ENCODE results near the gene CCDC188.

The CCDC188 gene

DNA sequence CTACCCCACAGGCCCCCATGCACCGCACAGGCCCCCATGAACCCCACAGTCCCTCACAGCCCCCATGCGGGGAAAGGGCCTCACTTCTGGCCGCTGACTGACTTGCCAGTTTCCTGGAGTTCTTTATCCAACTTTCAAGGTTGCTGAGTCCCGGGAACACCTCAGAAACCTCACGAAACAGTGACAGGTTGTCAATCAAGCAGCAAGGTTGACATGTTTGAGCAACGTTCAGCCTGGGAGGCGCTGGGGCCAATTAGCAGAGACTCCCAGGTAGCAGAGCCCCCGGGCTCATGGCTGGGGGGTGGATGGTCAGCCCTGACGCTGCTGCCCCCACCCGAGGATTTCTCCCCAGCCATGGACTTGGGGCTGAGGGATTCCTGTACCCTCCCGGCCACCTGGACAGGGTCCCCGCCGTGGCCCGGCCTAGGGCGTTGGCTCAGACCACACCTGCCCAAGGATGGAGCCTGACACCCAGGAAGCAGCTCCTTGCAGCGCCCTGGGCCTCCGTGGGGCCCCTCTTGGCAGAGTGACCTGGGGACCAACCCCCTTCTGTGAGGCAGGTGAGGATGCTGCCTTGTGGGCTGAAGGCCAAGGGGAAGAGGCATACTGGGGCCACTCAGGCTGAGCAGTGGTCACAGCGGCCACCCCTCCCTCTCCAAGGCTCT is 33.8 kb upstream of the CCDC188 start:
- no peak for DNase-seq

DNA sequence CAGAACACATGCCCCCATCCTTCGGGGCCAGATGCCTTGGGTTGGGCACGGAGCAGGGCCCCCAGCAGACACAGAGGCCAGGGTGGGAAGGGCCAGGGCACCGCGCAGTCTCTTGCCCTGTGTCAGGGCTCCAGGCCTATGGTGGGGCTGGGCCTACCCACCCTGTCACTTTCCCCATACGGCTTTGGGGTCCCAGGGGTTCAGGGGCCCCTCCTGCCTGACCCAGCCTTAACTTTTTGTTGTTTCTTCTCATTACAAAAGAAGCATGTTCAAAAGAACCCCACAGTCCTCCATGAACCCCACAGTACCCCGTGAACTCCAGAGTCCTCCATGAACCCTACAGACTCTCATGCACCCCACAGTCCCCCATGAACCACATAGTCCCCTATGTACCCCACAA is 33.0 kb upstream of the CCDC188 start:
- no peak for DNase-seq

DNA sequence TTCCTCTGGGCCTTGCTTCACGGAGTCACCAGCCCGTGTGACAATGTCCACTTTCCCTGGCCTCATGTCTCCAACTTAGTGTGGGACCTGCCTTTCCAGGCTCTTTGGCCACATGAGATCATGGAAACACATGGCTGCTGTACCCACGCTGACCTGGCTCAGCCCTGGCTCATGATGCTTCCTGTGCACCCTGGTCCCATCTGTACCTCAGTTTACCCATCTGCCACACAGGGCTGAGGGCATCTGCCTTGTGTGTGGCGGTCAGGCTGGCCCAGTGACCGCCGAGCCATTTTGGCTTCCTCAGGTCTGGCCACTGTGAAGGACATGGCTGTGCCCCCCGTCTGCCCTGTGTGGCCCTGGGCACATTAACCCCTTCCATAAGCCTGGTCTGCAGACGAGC is 32.2 kb upstream of the CCDC188 start:
- DNase-seq: no peak

DNA sequence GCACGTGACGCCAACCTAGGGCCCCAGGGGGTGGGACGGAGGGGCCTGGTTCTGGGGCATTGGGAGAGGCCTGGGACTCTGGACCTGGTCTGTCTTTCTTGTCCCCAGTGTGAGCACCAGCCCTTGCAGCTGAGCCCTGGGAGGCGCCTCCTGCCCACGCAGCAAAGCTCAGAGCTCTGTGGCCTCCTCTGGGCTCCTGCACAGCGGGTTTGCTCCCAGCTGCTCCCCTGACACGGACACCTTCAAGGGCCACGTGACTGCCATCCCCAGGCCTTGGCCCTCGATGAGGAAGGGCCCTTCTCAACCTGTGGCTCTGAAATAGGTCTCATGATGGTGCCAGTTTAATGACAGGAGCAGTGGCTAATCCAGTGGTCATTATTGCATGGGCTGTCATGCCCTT is 31.5 kb upstream of the CCDC188 start:
- no peak for DNase-seq

DNA sequence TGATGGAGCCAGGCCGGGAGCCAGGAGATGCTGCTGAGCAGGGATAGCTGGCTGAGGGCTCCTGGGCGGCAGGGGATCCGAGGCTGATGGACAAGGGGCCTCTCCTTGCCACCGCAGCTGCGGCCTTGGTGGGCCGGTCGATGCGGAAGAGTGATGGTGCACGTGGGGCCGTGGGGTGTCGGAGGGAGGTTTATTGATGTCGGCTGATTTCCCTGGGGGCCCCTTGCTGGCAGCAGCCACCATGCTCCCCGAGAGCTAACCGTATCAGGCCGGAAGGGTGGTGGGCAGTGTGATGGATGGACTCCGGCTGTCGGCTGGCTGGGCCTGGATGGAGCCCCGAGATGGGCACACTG is 31.0 kb upstream of the CCDC188 start:
- DNase-seq: no peak

DNA sequence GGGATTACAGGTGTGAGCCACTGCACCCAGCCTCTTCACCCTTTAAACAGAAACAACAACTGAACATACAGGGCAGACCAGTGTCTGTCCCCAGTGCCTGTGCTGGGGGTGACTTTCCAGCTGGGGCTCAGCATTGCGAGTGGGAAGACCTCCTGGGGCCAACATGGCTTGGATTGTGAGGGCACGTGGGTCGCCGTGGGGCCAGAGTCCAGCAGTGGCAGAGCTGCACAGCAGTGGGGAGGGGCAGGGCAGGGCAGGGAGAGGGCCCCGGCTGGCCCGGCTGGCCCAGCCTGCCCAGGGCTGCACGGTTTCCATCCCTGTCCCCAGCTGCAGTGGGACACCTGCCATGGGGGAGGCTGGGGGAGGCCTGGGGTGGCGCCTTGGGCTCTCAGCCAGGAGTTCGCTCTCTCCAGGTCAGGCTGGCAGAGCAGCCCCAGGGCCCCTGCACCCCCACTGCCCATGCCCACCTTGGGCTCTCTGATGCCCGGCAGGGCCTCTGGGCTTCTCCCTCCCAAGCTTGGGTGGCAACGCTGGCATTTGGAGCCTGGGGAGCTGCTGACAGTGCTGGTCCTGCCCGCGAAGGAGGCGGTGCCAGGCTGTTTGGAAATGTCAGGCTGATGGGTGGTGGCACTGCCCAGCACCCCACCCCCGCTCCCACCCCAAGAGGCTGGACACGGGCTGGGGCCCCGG is 30.5 kb upstream of the CCDC188 start:
- no peak for DNase-seq

DNA sequence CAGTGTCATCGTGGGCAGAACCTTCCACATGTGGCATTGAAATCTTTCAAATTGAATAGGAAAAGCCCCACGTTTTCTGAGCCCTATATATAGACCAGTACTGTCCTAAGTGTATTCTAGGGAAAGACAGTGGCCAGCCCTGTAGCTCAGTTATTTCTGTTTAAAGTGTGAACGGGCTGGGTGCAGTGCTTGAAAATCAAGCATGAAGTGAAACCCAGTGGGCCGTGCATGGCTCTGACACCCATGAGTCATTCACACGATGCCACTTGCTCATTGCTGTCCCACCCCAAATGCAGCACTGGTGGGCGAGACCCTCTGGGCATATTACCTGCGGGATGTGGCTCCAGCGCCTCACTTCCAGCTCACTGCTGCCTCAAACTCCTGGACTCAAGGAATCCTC is 29.8 kb upstream of the CCDC188 start:
- DNase-seq: no peak

DNA sequence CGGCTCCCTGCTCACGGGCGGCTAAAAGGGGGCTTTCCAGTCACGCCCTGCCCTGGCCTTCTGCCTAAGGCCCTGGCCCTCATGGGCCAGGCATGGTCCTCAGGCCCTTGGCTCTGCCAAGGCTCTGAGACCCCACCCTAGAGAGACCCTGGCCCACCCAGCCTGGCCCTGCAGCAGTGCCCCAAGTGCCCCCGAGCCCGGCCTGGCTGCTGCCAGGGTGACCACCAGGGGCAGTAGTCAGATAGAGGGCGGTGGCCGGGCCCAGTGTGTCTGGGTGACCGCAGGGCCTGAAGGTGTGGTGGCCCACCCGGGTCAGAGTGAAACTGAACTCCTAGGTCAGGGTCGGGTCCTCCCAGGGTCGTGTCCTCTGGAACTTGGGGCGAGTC is 29.4 kb upstream of the CCDC188 start:
- no peak for DNase-seq

DNA sequence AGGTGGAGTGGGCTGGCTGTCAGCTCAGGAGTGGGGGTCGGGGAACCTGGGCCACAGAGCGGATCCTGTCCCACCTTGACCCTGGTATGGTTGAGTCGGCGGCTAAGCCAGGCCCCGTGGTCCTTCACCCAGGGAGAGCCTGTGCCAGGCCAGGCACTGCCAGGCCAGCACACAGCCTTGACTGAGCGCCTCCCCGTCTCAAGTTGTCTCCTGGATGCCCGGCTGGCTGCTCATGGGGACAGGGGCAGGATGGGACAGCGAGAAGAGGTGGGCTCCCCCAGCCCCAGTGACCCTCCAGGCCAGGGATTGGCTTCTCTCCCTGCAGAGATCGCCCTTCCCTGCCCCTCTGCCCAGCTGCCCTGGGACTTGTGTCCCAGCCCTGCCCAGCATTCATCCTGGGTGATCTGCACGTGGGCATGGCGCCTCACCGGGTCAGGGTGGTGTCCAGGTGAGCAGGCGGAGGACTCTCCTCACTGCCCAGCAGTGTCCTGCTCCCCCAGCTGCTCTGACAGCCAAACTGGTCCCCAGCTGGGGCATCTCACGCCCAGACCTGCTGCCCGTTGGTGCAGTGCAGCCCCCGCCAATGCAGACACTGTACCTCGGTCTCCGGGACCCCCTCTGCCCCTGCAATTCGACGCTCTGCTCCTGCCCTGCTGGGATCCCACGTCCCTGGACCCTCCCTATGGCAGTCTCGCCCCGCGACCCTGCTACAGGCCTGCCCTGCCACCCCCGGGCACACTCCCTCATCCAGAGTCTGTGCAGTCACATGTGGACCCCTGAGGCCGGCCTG is 28.8 kb upstream of the CCDC188 start:
- no peak for DNase-seq

DNA sequence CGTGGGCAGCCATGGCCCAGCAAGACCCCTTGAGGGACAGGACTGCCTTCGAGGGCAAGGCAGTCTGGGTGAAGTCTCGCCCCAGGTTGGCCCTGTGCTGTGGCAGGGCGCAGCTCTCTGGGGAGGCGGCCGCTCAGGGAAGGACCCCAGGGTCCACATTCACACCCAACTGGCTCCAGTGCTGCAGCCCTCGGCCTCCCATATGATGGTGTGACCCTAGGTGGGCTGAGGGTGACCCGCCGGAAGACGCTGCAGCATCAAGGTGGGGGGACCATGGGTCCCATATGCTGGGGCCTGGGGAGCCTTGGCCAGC is 28.0 kb upstream of the CCDC188 start:
- DNase-seq: no peak

DNA sequence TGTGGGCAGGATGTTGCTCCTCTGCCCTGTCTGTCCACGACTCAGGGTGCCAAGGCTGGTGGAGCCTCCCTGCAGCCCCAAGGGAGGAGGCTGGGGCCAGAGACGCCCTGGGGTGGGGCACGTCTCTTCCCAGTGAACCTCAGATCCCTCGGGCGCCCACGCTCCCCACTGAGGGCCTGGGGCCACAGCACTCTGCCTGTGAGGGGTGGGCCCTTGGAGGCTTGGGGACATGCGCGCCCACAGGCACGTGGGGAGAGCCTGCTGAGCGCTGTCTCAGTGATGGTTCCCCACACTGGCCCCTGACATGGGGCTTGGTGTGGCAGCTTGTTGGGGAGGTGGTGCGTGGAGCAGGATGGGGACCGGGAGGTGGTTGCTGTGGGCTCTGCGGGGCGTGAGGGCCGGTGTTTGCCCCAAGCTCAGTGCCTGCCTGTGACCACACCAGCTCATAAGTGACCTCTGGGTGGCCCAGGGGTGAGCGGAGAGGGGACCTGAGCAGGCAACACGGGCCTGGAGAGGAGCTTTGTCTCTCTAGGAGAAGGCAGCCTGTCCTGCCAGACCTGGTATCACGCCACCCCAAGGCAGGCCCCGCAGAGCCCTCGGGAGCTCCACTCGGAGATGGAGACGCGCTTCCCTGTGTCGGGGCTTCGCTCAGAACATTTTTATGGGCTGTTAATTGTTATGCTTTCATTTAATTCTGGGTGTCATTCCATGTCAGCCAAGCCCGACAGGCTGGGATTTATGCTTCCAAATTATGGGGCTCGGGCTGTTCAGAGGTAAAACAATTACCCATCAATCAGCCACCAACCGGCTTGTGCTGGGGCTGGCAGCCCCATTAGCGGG is 27.4 kb upstream of the CCDC188 start:
- DNase-seq: no peak

DNA sequence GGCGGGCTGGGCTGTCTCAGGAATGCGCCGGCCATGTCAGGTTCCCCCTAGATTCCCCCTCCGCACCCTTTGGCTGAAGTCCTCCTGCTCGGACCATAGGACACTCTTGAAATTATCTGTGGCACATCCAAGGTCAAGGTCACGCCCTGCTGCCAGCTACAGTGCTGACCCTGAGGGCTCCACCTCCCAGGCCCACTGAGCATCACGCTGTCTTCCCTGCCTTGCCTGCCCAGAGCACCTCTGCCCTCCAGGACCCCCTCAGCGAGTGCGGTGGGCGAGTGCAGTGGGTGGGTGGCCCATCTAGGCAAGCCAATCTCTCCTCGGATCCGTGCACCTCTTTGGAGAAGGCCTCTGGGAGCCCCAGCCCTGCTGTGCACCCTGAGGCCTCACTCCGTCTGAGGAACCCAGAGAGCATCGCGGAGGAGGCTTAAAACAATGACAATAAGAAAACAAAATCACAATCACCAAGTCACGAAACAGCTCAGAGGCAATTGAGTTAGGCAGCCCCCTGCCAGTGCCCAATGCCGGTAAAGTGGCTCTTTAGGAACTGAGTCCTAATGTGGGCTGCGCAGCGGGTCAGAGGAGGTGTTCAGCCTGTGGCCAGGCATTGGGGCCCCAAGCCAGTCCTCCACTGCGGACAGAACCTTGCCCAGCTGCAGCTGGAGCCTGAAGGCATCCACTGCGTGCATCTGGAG is 26.5 kb upstream of the CCDC188 start:
- DNase-seq: no peak

DNA sequence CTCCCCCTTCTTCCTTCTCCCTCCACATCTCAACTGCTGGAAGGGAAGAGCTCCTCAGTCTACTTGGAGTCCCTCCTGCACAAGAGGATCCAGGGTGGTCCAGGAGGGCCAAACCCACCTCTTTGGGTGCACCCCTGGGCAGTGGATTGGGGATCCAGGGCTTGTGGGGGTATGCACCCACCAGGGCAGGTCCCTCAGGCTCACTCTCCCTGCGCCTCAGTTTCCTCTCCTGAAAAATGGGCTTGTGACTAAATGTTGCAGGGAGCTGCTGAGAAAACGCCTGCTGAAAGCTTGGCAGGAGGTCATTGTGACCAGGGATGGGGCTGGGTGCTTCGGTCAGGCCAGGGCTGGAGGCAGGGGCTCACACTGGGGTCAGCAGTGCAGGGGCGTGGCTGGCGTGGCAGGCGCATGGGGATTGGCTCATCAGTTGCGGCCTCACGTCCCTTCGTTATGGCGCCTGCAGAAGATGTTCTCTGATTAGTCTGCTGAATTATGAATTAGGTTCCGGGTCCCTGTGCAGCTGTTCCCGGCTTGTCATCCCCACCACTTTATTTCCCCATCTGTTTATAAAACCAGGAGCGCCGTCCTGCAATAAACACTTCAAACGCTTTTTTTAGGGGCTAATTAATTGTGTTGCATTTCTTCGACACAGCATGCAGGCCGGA is 25.7 kb upstream of the CCDC188 start:
- DNase-seq: no peak

DNA sequence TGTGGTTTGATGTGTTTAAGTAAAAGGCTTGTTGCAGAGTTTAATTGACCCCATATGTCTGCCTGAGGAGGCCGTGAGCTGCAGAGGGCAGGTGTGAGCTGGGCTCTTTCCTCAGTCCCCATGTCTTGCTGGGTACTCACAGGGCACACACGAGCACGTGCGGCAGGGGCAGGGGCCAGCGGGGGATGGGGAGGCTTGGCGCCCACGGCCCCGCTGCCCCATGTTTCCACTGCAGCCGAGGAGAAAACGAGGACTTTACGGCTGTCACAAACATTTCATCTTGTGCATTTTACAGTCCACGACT is 24.7 kb upstream of the CCDC188 start:
- peak; percentile 67 for DNase-seq

DNA sequence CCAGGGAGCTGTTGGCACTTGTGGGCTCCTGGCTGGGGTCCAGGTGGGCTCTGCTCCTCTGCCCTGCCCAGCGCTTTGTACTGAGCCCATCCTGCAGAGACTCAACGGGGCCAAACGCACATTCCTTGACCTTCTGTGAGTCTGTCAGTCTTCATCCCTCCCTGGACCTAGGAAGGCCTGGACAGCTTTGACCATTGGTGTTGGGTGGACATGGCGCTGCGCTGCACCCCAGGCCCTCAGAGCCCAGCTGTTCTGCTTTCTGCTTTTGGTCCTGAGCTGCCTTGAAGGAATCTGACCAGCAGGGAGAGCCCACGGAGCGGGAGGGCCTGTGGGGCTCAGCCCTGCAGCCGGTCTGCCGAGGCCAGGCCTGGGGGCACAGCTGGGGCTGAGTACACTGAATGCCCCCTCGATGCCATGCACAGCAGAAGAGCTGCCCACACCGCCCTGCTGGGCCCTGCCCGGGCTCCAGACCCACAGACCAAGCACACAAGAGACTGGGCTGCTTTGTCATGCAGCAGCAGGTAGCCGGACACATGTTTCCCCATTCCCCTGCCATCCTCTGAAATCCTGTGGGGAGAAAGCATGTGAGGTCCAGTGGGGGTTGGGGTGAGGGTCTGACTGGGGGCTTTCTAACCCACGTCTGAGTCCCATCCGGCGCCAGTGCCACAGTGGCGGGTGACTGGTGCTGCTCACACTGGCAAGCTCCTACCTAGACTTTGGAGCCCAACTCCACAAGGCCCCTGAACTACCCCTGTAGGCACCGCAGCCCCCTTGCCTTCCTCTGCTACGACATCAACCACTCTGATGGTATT is 24.1 kb upstream of the CCDC188 start:
- no peak for DNase-seq

DNA sequence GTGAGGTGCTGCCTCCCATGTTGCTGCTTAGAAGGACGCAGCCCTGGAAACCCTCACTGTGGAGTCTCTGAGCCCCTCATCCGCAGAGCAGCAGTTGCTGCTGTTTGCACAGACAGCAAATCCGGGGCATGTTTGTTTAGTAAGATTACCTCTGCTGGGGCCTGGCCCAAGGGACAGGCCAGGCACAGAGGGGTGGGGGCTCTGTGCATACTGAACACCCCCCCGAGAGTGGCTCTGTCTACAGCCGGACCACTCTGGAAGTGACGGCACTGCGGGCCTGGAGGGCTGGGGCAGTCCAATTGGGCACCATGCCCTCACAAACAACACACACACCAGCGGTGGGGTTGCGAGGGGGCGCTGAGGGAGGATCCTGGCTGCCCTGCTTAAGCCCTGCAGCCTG is 22.9 kb upstream of the CCDC188 start:
- DNase-seq: no peak

DNA sequence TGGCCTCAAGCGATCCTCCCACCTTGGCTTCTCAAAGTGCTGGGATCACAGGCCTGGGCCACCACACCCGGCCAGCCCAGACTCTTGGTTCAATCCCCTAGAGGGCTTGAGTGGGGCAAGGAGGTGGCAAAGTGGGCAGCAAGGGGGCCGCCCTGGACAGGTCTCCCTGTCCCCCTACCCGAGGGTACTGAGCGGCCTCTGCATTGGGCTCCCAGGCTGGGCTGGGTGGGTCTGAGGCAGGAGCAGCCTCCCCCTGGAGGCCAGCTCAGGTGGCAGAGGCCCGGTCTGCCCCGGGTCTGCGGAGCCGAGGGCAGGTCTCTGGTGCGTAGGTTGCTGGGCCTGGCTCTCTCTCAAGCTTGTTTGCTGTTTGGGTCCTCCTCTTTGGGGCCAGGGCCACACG is 22.4 kb upstream of the CCDC188 start:
- no peak for DNase-seq

DNA sequence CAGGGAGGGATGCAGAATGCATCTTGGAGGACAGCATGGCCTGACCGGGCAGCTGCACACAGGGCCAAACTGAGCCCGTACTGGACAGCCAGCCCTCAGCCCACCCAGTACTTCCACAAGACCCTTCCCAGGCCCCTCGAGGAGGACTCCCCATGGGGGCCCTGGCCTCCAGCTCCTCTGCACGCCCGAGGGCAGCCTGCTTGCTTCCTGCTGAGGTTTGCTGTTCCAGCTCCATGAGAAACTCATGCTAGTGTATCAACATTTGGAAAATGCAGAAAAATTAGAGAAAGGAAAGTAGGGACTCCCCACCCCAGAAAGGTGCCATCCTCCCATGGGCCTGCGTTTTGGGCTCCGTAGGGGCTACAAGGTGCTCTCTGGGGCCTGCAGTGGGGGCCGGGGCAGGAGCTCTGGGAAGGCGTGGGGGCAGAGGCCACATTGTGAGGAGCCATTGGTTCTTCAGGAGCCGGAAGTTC is 21.3 kb upstream of the CCDC188 start:
- no peak for DNase-seq

DNA sequence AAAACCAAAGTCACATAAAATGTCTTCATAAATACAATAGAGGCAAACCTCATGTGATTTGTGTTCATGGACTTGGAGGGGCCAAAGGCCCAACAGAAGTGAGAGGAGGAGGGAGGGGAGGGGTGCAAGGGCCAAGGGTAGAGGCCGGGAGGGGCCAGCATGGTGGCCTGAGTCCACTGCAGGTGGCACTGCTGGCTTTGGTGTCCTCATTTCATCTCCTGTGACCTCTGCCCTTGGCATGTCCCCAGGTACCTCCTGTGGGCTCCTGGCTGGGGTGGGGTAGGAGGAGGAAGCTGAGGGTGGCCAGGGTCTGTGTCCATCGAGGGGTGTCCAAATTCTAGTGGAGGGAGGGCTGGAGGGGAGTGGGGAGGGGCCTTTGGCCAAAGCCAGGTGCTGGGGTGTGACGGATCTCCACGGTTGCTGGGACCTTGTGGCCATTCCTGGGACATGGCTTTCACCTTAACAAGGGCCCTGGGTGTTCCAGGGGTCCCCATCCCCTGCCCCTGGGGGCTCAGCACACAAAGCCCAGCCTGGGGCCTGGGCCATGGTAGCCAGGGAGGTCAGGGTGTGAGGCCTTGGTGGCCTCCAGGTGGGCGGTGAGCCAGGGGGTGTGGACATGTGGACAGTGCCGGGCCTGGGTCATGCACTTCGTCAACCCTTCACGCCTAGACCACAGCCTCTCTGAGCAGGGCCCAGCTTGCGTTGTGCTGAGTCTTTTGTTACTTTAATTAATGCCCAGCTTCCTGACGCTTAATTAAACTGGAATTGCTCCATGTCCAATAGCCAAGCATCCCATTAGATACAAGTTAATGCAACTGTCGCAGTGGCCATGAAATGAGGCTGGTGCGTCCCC is 20.7 kb upstream of the CCDC188 start:
- no peak for DNase-seq

DNA sequence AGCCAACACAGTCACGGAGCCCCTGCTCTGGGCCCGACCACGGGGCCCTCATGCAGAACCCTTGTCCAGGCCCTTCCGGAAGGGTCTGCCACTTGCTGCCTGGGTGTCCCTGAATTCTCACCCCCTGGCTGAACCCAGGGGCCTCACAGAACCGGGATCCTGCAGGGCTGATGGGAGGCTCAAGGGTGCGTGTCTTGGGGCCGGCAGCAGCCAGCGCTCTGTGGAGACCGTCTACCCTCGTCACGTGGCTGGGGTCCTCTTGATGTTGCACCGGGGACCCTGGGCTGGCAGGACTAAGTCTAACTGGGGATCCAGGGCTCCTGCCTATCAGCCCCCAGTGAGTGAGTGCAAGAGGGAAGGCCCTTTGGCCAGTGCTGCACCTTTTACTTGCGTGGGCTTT is 19.3 kb upstream of the CCDC188 start:
- DNase-seq: no peak

All from fibroblast of skin of right quadriceps (primary cell).